ENCODE measurements around the gene RMRP.

DNA sequence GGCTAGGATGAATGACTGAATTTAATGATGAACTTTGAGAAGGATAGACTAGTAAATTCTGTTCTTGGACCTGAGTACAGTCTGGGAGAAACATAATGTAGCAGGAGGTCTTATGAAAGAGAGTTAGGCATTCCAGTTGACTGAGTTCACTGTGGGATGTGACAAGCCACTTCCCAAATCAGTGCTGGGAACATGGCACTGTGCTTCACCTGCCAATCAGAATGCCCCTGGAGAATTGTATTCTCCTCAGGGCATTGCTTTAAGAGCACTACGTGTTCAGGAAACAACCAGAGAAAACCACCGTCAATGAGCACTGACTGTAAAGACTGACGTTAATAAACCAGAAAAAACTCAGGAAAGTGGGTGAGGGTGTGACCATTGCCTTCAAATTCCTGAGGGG lies 1.5 kb upstream of the RMRP start:
- TF ChIP-seq, protein P1, sequence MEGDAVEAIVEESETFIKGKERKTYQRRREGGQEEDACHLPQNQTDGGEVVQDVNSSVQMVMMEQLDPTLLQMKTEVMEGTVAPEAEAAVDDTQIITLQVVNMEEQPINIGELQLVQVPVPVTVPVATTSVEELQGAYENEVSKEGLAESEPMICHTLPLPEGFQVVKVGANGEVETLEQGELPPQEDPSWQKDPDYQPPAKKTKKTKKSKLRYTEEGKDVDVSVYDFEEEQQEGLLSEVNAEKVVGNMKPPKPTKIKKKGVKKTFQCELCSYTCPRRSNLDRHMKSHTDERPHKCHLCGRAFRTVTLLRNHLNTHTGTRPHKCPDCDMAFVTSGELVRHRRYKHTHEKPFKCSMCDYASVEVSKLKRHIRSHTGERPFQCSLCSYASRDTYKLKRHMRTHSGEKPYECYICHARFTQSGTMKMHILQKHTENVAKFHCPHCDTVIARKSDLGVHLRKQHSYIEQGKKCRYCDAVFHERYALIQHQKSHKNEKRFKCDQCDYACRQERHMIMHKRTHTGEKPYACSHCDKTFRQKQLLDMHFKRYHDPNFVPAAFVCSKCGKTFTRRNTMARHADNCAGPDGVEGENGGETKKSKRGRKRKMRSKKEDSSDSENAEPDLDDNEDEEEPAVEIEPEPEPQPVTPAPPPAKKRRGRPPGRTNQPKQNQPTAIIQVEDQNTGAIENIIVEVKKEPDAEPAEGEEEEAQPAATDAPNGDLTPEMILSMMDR (IDR thresholded peaks at IDR 0.05) = no peak
- TF ChIP-seq POLR2A (IDR thresholded peaks at IDR 0.05) = no peak
